Heart left ventricle (tissue), 16 donors: ENCODE data around the gene VAX1. TPM values are rescaled to one million over a fixed set of nuclear protein-coding genes. Genes with fewer than 3 reads are reported as not detected.
A peak's percentile ranks its signal among the peaks of the same experiment; 100 is the strongest.
"Not testable (repeated sequence)": the region's sequence is repeated elsewhere in the genome, so short reads cannot be mapped to it uniquely, and the experiment has no call there.

Experiments used
- ATAC-seq, 4 donors: fragments of 200-7000 bp; cut with Tn5 transposase; one replicate each; pipeline ENCODE4 v1.9.1; 2020 to 2022; ENCODE audit warnings: moderate library complexity in 4 of 4, mild to moderate bottlenecking in 3 of 4, moderate number of reproducible peaks in 1 of 4
- DNase-seq, 5 donors: peaks; one replicate each; pipeline ENCODE4 v3.0.0-alpha.2; 2020
- H3K27ac ChIP-seq, 12 donors: fragments of 200-600 bp; sonication (generic) in 4 of 12; one replicate each; pipeline versions ENCODE4 v1.5.0 to v1.8.0; 2016 to 2022; ENCODE audit warnings: mild to moderate bottlenecking in 2 of 12
- H3K27me3 ChIP-seq, 9 donors: fragments of 200-600 bp; sonication (generic) in 2 of 9; one replicate each; pipeline versions ENCODE4 v1.5.1 to v1.8.0; 2016 to 2022; ENCODE audit warnings: mild to moderate bottlenecking in 3 of 9
- H3K36me3 ChIP-seq, 9 donors: fragments of 200-600 bp; sonication (generic) in 2 of 9; one replicate each; pipeline versions ENCODE4 v1.5.0 to v1.8.0; 2018 to 2022; ENCODE audit warnings: mild to moderate bottlenecking in 2 of 9
- H3K4me1 ChIP-seq, 12 donors: fragments of 200-600 bp; sonication (generic) in 4 of 12; one replicate each; pipeline versions ENCODE4 v1.5.0 to v1.8.0; 2016 to 2022; ENCODE audit warnings: mild to moderate bottlenecking in 3 of 12
- H3K4me3 ChIP-seq, 12 donors: fragments of 200-600 bp; sonication (generic) in 4 of 12; one replicate each; pipeline versions ENCODE4 v1.5.0 to v1.8.0; 2017 to 2022; ENCODE audit warnings: mild to moderate bottlenecking in 9 of 12, moderate library complexity in 4 of 12
- H3K9me3 ChIP-seq, 12 donors: fragments of 200-600 bp; sonication (generic) in 4 of 12; one replicate each; pipeline versions ENCODE4 v1.5.0 to v1.8.0; 2016 to 2022; ENCODE audit warnings: mild to moderate bottlenecking in 1 of 12
- POLR2A ChIP-seq, 2 donors: fragments of 450-650 bp; IDR thresholded peaks; one replicate each; pipeline ENCODE4 v1.6.1; 2017; ENCODE audit warnings: antibody characterized with exemption in 2 of 2, mild to moderate bottlenecking in 2 of 2, moderate library complexity in 2 of 2
- WGBS, 4 donors: extraction: QIAGEN DNeasy Blood & Tissue Kit in 2 of 4; methylation state at CpG; one replicate each; pipeline versions ENCODE4 v1.1.5 to v1.1.7; 2013 to 2018; 5-methylcytosine and 5-hydroxymethylcytosine counted together
- intact Hi-C, 10 donors: fragments of 100-400 bp; cut with DNase I; formaldehyde crosslinking; loops; one replicate each; pipeline versions ENCODE4 v1.11.1 to v1.14.2; 2022
- long read RNA-seq, 3 donors: library from polyadenylated mRNA; unstranded; transcript quantifications; one replicate each; pipeline ENCODE4 v2.0.0, GENCODE V29; 2020 to 2021
- polyA plus RNA-seq, 2 donors: library from polyadenylated mRNA; stranded (reverse); fragments of 200-250 nt; gene quantifications; one replicate each; pipeline ENCODE4 v1.2.3, GENCODE V29; 2013
- total RNA-seq, 9 donors: library from RNA; depleted of rRNA in 2 of 9; stranded (reverse); fragments of >200 nt in 2 of 9; fragmentation: NEBNext Ultra II Directional in 3 of 9; extraction: Animal tissue kit (Norgen Biotek cat#: 25700) in 3 of 9; gene quantifications; one replicate each; pipeline versions ENCODE4 v1.1.0 to v1.2.4, GENCODE V29; 2016 to 2023
- TF ChIP-seq, protein P1 (sequence below), 12 donors: fragments of 200-600 bp; sonication (generic) in 4 of 12; IDR thresholded peaks; one replicate each; pipeline versions ENCODE4 v1.5.0 to v1.8.0; 2018 to 2022; ENCODE audit warnings: antibody characterized with exemption in 12 of 12, mild to moderate bottlenecking in 5 of 12
- donor health status: ischemic (EF 13 %, LVEDD 7.1; RV severe dilation, severe dysfunction).
- donor health status: healthy with polysubstance abuse.
- donor health status: DM: no; HTN: yes; CAD: no.
- donor health status: DM: no; HTN: no; CAD: no.
- donor health status: ischemic (EF 25% LVEDD 6.9; RV normal size, moderate dysfunction).
- donor health status: ischemic (EF 25% LVEDD 5.7; RV mildly dilated, moderate dysfunction).
- donor health status: healthy.
- donor health status: DM: yes; HTN: yes; CAD: no.
- donor health status: ischemic (EF 35%, LVEDD 5.7; RV mildly dilated, moderate dysfunction).
- donor health status: nonischemic (EF 11% LVEDD 7.7; RV severe dilation, severe dysfunction).
- donor health status: DM: yes; HTN: yes; CAD: no.
- donor health status: PGD.
- donor health status: ischemic (EF 29% LVEDD 5.4; RV normal size, mild dysfunction).
- donor health status: nonischemic (EF 23%, LVEDD 6.1; RV moderate dilation, normal function).

Gene VAX1, protein sequence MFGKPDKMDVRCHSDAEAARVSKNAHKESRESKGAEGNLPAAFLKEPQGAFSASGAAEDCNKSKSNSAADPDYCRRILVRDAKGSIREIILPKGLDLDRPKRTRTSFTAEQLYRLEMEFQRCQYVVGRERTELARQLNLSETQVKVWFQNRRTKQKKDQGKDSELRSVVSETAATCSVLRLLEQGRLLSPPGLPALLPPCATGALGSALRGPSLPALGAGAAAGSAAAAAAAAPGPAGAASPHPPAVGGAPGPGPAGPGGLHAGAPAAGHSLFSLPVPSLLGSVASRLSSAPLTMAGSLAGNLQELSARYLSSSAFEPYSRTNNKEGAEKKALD
- total RNA-seq (not detected), polyA plus RNA-seq (not detected)
- long read RNA-seq, donor 1: 0 reads
- long read RNA-seq, donor 2: 0 reads
- long read RNA-seq, donor 3: 0 reads

DNA sequence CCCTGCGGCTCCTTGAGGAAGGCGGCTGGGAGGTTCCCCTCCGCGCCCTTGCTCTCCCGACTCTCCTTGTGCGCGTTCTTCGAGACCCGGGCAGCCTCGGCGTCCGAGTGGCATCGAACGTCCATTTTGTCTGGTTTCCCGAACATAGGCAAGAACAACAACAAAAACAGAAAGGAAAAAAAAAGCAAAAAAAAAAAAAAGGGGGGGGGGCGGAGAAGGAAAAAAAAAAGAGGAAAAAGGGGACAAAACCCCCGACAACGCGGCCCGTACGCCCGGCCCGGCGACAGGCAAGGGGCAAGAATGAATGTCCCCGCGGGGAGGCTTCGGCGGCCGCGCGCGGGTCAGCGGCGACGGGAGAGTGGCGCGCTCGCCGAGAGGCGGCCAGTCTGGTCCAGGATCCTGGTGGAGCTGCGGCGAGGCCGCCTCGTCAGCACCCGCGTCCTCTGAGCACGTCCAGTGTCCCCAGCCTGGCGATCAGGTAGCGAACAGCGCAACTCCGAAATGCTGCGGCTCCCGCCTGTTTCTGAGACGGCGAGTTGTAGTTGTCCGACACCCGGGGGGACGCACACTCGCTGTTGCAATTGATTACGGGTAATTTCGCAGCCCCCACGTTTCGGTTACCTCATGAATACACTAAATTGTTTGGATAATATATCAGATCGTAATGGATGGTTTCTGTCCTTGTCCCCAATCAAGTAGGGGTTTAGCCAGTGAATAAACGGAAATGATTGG lies at the start of gene VAX1:
TSS of gene VAX1 (minus strand) at position 360 of the 732 bp plus-strand sequence. CDS start at position 146, 214 bp downstream.
- intact Hi-C loops: no loop called here

DNA sequence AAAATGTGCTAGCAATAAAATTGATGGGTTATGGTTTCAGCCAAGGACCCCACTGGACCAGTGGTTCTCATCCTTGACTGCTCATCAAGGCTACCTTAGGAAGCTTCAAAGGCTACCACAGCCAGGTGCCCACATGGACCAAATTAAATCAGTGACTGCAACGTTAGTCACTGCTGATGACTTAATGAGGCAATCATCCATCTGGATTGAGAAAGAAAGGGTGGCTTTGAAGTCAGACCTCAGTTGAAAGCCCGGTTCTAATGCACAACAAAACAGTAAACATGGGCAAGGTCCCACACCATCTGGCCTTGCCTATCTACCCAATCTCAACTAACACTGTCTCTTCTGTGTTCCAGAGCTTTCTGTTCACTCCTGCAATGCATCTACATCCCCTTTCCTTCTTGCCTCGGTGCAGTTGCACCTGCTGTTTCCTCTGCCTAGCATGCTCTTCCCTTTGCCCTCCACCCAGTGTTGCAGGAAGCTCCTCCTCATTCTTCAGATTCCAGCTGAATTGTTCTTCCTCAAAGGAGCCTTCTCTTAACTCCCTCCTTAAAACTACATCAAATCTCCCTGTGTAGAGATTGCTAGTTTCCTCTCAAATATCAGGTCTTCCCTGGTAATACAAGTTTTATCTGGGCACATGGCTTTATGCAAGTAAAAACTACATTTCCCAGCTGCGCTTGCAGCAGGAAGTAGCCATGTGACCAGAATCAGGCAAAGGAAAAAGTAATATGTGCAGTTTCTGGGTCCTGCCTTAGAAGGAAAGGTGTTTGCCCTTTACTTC lies 49.0 kb upstream of the VAX1 start:
- TF ChIP-seq, protein P1, sequence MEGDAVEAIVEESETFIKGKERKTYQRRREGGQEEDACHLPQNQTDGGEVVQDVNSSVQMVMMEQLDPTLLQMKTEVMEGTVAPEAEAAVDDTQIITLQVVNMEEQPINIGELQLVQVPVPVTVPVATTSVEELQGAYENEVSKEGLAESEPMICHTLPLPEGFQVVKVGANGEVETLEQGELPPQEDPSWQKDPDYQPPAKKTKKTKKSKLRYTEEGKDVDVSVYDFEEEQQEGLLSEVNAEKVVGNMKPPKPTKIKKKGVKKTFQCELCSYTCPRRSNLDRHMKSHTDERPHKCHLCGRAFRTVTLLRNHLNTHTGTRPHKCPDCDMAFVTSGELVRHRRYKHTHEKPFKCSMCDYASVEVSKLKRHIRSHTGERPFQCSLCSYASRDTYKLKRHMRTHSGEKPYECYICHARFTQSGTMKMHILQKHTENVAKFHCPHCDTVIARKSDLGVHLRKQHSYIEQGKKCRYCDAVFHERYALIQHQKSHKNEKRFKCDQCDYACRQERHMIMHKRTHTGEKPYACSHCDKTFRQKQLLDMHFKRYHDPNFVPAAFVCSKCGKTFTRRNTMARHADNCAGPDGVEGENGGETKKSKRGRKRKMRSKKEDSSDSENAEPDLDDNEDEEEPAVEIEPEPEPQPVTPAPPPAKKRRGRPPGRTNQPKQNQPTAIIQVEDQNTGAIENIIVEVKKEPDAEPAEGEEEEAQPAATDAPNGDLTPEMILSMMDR (IDR thresholded peaks at IDR 0.05): no peak
- TF ChIP-seq POLR2A (IDR thresholded peaks at IDR 0.05): no peak
- H3K27me3 ChIP-seq: peaks cover 0 to 15% (median 0%) of the 10 kb centered on the region in 9 donors
- ATAC-seq (no peak), DNase-seq (no peak)
- H3K4me1 ChIP-seq: no peaks in the 10 kb centered on the region
- H3K36me3 ChIP-seq: no peaks in the 10 kb centered on the region
- no peak overlapping the region for H3K4me3 ChIP-seq
- intact Hi-C loops: no loop called here
- H3K9me3 ChIP-seq: peaks cover 0 to 15% (median 0%) of the 10 kb centered on the region in 12 donors
- H3K27ac ChIP-seq: no peak overlapping the region
- 67 to 74% (median 70%) methylated on average over 4 of the region's 4 CpGs for WGBS, 4 donors

More for the DNA sequence above, at the start of gene VAX1:
- Histone ChIP-seq H3K9me3 (no peaks in the 10 kb centered on the region), H3K4me3 (peak within 1 kb of the TSS; percentile 17 to 52 (median 35)), H3K36me3 (no peaks in the 10 kb centered on the region), H3K27me3 (peaks cover 68 to 100% (median 95%) of the 10 kb centered on the region in 9 donors), H3K27ac (no peak within 1 kb of the TSS), H3K4me1 (peaks cover 0 to 45% (median 18%) of the 10 kb centered on the region in 12 donors)
- ATAC-seq (no peak), DNase-seq (no peak)
- 3 to 4% (median 3%) methylated on average over 54 to 64 of the region's 65 CpGs for WGBS, 4 donors
- TF ChIP-seq, protein P1 (IDR thresholded peaks at IDR 0.05): no peak
- no peak for TF ChIP-seq POLR2A (IDR thresholded peaks at IDR 0.05)

DNA sequence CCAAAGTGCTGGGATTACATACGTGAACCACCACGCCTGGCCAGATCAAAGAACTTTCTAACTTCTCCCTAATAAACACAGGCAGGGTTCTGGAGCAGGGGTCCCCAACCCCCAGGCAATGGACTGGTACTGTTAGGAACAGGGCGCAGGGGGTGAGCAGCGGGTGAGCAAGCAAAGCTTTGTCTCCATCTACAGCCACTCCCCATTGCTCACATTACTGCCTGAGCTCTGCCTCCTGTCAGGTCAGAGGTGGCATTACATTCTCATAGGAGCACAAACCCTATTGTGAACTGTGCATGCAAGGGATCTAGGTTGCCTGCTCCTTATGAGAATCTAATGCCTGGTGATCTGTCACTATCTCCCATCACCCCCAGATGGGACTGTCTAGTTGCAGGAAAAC lies 47.7 kb upstream of the VAX1 start:
- intact Hi-C loops, H3K4me1 ChIP-seq, H3K27ac ChIP-seq, DNase-seq, H3K36me3 ChIP-seq, H3K4me3 ChIP-seq, ATAC-seq: not testable (repeated sequence)
- Histone ChIP-seq H3K9me3 (peaks cover 0 to 15% (median 0%) of the 10 kb centered on the region in 12 donors), H3K27me3 (peaks cover 0 to 23% (median 6%) of the 10 kb centered on the region in 9 donors)
- WGBS, 4 donors: 84 to 95% (median 90%) methylated on average over 2 to 4 of the region's 4 CpGs

DNA sequence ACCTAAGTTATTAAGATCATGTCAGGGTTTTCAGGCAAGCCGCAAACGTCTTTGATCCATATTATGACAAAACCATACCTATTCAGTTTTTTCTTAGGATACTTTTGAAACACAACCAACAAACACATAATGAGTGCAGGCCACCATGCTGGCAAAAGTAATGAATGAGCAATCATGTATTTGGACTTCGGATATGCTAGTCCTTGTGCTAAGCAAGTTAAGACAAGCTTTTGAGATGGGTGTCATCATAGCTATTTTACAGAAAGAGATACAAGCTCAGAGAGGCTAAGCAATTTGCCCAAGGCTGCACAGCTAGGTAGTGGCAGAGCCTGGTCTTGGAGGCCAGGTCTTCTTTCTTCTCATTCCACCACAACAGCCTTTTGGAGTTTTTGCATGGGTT lies 46.8 kb upstream of the VAX1 start:
- no peak for ATAC-seq
- no peak for DNase-seq
- Histone ChIP-seq H3K36me3 (no peaks in the 10 kb centered on the region), H3K4me3 (no peak overlapping the region), H3K27ac (no peak overlapping the region), H3K9me3 (peaks cover 0 to 13% (median 0%) of the 10 kb centered on the region in 12 donors), H3K27me3 (peaks cover 0 to 27% (median 16%) of the 10 kb centered on the region in 9 donors), H3K4me1 (no peaks in the 10 kb centered on the region)
- 73 to 90% (median 83%) methylated on average over 3 of the region's 3 CpGs for WGBS, 4 donors
- intact Hi-C loops: no loop called here
- TF ChIP-seq, protein P1 (IDR thresholded peaks at IDR 0.05): no peak
- no peak for TF ChIP-seq POLR2A (IDR thresholded peaks at IDR 0.05)
